ENCODE data around the gene NOX5.
A peak's percentile ranks its signal among the peaks of the same experiment; 100 is the strongest.

Gene NOX5

DNA sequence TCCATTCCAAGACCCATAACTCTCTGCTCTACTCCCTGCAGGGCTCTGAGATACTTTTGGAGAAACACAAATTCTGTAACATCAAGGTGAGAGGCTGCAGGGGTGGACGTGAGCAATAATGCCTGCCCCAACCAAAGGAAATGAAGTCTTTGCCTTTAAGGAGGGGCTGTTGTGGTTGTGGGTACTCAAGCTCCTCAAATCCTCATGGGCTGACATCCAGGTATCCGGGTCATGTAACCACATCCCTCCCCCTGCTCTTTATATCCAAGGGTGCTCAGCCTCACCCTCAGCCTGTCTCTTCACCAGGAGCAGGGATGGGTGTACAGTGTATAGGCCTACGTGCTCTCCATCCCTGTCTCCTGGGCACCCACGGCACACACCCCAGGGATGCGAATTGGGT lies 32.3 kb downstream of the NOX5 start:
- TF ChIP-seq, protein P1, sequence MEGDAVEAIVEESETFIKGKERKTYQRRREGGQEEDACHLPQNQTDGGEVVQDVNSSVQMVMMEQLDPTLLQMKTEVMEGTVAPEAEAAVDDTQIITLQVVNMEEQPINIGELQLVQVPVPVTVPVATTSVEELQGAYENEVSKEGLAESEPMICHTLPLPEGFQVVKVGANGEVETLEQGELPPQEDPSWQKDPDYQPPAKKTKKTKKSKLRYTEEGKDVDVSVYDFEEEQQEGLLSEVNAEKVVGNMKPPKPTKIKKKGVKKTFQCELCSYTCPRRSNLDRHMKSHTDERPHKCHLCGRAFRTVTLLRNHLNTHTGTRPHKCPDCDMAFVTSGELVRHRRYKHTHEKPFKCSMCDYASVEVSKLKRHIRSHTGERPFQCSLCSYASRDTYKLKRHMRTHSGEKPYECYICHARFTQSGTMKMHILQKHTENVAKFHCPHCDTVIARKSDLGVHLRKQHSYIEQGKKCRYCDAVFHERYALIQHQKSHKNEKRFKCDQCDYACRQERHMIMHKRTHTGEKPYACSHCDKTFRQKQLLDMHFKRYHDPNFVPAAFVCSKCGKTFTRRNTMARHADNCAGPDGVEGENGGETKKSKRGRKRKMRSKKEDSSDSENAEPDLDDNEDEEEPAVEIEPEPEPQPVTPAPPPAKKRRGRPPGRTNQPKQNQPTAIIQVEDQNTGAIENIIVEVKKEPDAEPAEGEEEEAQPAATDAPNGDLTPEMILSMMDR (IDR thresholded peaks at IDR 0.05; ENCODE audit: insufficient read depth, low read depth, low read length, missing control alignments), result no peak
- DNase-seq (ENCODE audit: low read depth), result no peak
- H3K4me3 ChIP-seq (ENCODE audit: low read length), result no peak overlapping the region

DNA sequence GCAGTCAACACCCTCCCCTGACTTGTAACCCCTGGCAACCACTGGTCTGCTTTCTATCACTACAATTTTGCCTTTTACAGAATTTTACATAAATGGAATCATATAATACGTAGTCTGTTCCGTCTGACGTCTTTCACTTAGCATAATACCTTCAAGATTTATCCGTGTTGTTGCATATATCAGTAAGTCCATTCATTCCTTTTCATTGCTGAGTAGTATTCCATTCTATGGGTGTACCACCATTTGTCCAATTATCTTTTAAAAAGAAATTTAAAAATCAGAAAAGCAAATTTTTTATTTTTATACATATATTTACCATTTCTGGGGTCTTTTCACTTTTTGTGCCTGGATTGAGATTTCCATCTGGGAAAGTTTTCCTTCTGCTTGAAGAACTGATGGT lies 35.5 kb downstream of the NOX5 start:
- TF ChIP-seq, protein P1 (IDR thresholded peaks at IDR 0.05; ENCODE audit: insufficient read depth, low read depth, low read length, missing control alignments), result no peak
- H3K4me3 ChIP-seq (ENCODE audit: low read length), result no peak overlapping the region
- no peak for DNase-seq (ENCODE audit: low read depth)

DNA sequence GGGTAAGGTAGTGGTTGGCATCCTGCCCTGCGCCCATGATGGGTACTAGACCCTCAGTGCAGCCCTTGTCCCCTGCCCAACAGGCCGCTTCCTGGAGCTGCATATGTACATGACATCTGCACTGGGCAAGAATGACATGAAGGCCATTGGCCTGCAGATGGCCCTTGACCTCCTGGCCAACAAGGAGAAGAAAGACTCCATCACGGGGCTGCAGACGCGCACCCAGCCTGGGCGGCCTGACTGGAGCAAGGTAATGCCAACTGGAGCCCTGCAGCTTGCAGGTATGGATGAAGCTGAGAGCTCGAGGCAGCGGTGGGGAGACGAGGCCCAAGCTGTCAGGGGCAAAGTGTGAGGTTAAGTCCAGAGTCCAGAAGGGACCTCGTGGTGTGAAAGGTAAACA lies 40.8 kb downstream of the NOX5 start:
- H3K4me3 ChIP-seq (ENCODE audit: low read length), result no peak overlapping the region
- DNase-seq (ENCODE audit: low read depth), result no peak
- TF ChIP-seq, protein P1 (IDR thresholded peaks at IDR 0.05; ENCODE audit: insufficient read depth, low read depth, low read length, missing control alignments), result no peak

DNA sequence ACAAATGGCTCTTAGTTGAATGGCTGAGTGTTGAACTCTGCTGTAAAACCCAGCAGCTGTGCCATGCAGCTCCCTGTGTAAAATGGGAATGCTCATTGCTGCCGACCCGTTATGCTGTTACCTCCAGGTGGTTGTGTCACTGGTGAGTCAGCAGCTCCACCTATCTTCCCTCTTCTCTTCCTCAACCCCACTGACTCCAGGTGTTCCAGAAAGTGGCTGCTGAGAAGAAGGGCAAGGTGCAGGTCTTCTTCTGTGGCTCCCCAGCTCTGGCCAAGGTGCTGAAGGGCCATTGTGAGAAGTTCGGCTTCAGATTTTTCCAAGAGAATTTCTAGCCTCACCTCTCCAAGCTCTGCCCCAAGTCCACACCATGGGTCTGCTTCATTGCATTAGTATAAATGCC lies 41.9 kb downstream of the NOX5 start:
- DNase-seq (ENCODE audit: low read depth), result peak; percentile 73
- no peak overlapping the region for H3K4me3 ChIP-seq (ENCODE audit: low read length)
- TF ChIP-seq, protein P1 (IDR thresholded peaks at IDR 0.05; ENCODE audit: insufficient read depth, low read depth, low read length, missing control alignments), result no peak

DNA sequence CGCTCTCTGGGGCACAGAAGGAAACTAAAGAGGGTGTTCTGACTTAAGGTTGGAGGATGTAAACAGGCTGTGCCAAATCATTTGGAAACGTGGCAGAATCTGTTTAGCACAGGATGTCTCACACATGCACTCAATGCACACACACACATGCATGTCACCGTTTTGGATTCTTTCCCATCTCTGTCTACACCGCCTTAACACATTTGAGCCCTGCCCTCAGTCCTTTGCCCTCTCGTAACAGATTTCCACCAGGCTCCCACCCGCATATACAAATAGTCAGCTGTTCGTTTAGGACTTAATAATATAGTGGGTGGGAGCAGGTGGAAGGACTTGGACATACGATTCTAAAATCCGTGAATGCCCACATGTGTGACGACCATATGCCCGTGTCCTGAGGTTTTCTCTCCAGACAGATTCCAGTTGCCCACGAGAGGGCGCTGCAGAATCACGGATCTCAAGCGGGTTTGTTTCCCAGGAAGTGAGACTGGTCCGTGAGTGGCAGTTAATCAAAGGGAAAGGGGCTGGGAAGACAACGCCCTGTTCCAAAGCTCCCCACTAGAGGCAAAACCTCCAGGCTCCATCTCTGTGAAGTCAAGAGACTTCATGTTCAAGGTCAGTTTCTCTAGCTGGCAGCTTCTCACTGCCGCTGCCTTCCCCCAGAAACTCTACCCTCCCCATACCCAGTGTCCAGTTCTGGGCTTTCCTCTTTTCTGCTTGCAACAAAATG lies 44.5 kb downstream of the NOX5 start:
- TF ChIP-seq, protein P1 (IDR thresholded peaks at IDR 0.05; ENCODE audit: insufficient read depth, low read depth, low read length, missing control alignments), result peak; percentile 85
- H3K4me3 ChIP-seq (ENCODE audit: low read length), result no peak overlapping the region
- DNase-seq (ENCODE audit: low read depth), result peak; percentile 84

DNA sequence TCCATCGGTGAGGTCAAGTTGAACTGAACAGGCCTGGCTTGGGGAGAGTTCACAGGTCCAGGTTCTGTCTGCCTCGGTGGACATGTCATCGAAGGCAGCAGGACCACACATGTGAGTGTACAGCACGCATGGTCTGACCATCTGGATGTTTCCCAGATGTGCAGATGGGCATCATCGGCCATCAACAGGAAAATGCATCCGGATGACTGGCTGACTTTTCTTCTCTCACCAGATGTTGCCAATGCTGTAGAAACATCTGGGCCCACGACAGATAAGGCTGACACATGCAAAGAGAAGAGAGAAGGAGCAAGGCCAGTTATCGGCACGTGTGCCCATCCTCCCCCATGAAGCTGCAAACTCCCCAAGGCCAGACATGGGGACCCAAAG lies 45.1 kb downstream of the NOX5 start:
- H3K4me3 ChIP-seq (ENCODE audit: low read length), result no peak overlapping the region
- TF ChIP-seq, protein P1 (IDR thresholded peaks at IDR 0.05; ENCODE audit: insufficient read depth, low read depth, low read length, missing control alignments), result no peak
- DNase-seq (ENCODE audit: low read depth), result no peak

DNA sequence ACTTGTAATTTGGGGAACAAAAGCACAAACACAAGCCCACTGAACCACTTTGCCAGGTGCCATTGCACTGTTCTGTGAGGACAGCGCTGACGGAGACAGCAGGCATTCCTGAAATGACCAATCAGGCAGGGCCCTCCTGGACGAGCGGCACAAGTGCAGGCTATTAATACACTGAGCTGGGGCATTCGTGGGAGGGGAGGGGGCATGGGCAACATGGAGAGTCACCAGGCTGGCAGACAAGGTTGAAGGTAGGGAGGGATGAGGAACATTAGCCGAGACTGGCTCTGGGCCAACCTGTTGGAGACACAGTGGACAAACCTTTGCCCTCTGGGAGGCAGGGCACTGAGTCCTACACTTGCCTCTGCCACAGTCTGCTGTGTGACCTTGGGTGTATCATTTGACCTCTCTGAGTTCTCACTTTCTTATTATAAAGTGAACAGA lies 45.6 kb downstream of the NOX5 start:
- H3K4me3 ChIP-seq (ENCODE audit: low read length), result no peak overlapping the region
- DNase-seq (ENCODE audit: low read depth), result no peak
- TF ChIP-seq, protein P1 (IDR thresholded peaks at IDR 0.05; ENCODE audit: insufficient read depth, low read depth, low read length, missing control alignments), result no peak
